Limb (tissue), 2 donors: ENCODE data around the gene DERL3.
A peak's percentile ranks its signal among the peaks of the same experiment; 100 is the strongest.

Experiments
- DNase-seq, 2 donors: peaks; one replicate each; pipeline ENCODE4 v3.0.0-alpha.2; 2016; ENCODE audit errors: extremely low spot score in 2 of 2

The DERL3 gene

GRCh38 chr22:23847310-23847920, 8.6 kb upstream of the DERL3 start:
- no peak for DNase-seq

GRCh38 chr22:23846081-23846469, 7.3 kb upstream of the DERL3 start:
- no peak for DNase-seq

GRCh38 chr22:23845265-23846080, 6.7 kb upstream of the DERL3 start:
- no peak for DNase-seq

- no peak for DNase-seq
Measured at GRCh38 chr22:23844739-23845202, 6.0 kb upstream of the DERL3 start.

GRCh38 chr22:23842599-23842998, 3.8 kb upstream of the DERL3 start:
- DNase-seq: peak in 1 of 2 donors; percentile 25

- peak in 1 of 2 donors; percentile 63 for DNase-seq
Measured at GRCh38 chr22:23841736-23842445, 3.1 kb upstream of the DERL3 start.

GRCh38 chr22:23841292-23841691, 2.5 kb upstream of the DERL3 start:
- DNase-seq: no peak

GRCh38 chr22:23840026-23840425, 1.2 kb upstream of the DERL3 start:
- DNase-seq: no peak

GRCh38 chr22:23837911-23838680, 710 bp downstream of the DERL3 start:
- peak in 1 of 2 donors; percentile 56 for DNase-seq

- no peak for DNase-seq
Measured at GRCh38 chr22:23837496-23837859, 1.3 kb downstream of the DERL3 start.

- DNase-seq: no peak
Measured at GRCh38 chr22:23836692-23837495, 1.9 kb downstream of the DERL3 start.

- DNase-seq: no peak
Measured at GRCh38 chr22:23836281-23836680, 2.5 kb downstream of the DERL3 start.

GRCh38 chr22:23835484-23836144, 3.2 kb downstream of the DERL3 start:
- DNase-seq: peak in 1 of 2 donors; percentile 16

GRCh38 chr22:23834793-23835483, 3.9 kb downstream of the DERL3 start:
- DNase-seq: peak in 1 of 2 donors; percentile 30

GRCh38 chr22:23834406-23834792, 4.4 kb downstream of the DERL3 start:
- DNase-seq: no peak

- peak in 1 of 2 donors; percentile 24 for DNase-seq
Measured at GRCh38 chr22:23833911-23834317, 4.9 kb downstream of the DERL3 start.

- DNase-seq: no peak
Measured at GRCh38 chr22:23833017-23833751, 5.6 kb downstream of the DERL3 start.

GRCh38 chr22:23832226-23833016, 6.4 kb downstream of the DERL3 start:
- DNase-seq: peak in 1 of 2 donors; percentile 30
